COR-L47 (cell line): ENCODE measurements around the gene AGBL1.
"Not testable (repeated sequence)": the region's sequence is repeated elsewhere in the genome, so short reads cannot be mapped to it uniquely, and the experiment has no call there.

Experiments used
- DNase-seq: peaks from one replicate; lab custom pipeline; 2025; lab: John Stamatoyannopoulos, UW

AGBL1 gene

DNA sequence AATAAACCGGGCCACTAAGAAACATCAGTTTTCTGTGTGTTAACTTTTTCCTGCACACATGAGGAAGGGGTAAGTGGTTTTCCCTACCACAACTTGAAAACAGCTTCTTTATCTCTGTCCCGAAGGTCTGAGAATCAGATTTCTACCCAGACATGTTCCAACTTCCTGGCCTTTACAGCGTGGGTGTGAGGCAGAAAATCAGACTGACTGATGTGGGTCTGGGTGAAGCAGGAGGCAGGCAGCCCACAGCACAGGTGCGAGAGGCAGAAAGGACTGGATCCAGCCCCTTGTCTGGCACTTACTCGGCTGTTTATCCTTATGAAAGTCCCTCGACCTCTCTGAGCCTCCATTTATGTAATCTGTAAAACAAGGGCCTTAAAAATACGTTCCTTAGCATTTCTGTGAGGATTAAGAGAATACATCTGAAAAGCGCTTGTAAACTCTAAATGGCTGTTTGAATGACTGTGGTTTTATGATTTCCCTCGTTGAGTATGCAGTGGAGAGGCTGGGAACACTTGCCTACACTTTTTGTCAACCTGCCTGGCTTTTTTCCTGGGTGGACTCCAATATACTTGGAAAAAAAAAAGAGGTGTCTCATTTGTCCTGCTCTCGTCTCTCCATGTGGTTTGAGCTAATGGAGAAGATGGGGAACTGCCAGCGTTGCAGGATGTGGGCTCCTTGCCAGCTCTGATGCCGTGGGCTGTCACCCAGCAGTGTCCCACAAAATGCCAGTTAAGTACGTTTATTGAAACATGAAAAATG, 3.1 kb downstream of the AGBL1 start:
- DNase-seq = no peak

DNA sequence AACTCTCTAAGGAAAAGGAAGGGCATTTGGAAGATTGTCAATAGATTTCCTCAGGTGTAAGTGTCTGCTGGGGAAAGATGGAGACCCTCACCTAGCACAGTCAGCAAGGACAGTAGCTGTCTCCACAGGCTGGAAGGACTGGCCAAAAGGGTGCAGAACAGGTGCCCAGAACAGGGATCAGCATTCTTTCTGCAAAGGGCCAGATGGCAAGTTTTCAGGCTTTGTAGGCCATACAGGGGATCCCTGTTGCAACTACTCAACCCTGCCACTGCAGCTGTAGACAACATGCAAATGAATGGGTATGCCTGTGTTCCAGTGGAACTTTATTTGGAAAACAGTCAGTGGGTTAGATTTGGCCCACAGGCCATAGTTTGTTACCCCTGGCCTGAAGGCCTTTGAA, 8.1 kb downstream of the AGBL1 start:
- no peak for DNase-seq

DNA sequence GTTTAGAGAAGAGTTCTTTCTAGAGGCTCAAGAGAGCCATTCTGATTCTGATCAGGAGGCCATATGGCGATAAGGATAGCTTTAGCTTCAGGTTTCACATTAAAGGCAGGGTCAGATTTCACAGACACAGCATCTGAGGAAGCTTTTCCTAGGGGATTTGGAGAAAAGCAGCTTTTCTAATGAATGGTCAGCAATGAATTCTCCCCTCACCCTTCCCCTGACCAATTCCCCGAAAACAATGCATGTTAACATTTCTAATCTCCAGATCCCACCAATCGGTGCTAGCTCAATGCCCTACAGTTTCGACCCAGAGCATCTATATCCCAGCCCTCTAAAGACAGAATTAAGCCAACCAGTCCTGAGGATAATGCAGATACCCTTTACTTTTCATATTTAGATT, 9.8 kb downstream of the AGBL1 start:
- no peak for DNase-seq

DNA sequence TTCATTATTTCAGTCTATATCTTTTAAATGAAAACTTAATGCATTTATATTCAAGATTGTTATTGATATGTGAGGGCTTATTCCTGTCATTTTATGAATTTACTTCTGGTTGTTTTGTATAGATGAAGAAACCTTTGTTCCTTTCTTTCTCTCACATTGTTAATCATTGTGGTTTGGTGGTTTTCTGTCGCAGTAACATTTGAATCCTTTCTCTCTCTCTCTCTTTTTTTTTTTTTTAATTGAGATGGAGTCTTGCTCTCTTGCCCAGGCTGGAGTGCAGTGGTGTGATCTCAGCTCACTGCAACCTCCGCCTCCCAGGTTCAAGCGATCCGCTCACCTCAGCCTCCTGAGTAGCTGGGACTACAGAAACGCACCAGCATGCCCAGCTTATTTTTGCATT, 22.1 kb downstream of the AGBL1 start:
- DNase-seq = no peak

DNA sequence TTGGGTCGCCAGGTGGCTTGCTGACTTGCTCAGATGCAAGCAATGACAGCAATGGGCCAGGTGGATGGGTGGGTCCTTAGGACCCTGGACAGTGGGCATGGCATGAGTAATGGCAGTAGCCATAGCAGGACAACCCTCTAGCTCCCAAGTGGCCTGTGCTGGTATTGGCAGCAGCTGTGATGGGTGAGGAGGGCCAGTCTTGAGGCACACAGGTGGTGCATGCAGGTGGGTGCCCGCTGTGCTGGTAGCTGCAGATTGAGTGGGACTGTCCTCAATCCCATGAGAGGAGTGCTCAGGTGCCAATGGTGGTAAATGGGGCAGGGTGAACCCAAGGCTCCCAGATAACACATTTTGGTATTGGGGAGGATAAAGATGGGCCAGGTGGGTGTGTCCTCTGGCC, 24.2 kb downstream of the AGBL1 start:
- no peak for DNase-seq

DNA sequence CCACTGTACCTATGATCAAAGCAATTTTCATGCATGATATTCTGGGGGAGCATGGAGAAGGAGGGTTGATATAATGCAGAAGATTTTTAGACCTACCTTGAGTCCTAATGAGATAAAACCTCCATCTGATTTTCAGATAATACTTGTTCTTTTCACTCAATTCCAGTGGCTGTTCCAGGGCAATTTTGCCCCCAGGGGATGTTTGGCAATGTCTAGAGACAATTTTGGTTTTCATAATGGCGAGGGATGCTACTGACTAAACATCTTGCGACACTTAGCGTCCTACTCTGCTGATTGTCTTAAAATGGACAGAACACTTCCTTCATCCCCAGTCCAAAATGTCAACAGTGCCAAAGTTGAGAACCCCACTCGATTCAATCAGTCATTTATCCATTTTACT, 26.6 kb downstream of the AGBL1 start:
- DNase-seq = no peak

DNA sequence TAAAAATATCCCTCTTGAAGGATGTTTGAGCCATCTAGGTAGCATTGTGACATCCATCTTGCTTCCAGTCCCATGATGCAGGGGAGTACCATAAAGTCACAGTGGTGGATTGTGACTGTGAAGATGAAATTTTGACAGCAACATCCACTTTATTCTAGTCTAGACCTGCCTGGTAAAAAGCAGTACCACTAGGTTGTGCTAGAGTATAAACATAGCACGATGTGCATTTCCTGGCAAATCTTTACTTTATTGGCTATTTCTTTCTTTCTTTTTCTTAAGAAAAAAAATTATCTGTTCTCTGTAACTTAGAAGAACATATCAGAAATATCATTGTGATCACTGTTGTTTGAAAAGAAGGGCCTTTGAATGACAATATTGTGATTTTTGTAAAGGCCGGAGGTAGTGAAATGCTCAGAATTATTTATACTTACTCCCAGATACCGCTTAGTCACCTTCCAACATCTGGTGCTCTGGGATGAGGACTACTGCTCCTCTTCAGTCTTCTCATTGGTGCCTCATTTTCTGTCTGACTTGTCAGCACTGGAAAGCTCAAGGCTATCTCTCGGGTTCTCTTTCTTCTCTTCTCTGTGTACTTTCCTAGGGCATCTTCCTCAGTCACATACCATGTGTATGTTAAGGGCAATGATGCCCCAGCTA, 35.6 kb downstream of the AGBL1 start:
- DNase-seq = no peak

DNA sequence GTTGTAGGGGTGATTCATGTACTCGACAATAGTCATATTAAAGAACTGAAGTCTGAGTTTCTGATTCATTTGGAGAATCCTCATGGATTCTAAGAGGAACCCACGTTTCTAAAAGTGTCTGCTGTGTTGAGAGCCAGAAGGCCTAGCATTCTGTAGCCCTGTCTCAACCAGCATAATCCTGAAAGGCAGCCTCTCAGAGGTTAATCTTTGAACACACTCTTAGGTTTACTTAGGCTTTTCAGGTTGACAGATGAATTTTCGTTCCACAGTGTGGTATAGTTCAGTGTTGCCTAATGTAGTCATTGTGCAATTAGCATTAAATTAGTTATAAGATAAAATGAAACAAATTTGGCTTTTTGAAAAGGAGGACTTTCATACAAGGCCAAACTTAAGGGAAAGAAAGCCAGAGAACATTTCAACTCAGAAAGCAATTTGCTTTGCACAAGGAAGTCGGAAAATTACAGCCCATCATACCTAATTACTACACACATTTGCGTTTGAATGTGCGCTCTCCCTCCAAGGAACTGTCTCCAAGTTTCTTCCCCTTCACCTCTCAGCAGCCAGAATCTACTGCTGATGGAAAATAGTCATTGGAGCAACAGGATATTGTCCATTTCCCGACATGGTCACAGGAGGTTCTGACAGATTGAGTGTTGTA, 42.0 kb downstream of the AGBL1 start:
- DNase-seq = no peak

DNA sequence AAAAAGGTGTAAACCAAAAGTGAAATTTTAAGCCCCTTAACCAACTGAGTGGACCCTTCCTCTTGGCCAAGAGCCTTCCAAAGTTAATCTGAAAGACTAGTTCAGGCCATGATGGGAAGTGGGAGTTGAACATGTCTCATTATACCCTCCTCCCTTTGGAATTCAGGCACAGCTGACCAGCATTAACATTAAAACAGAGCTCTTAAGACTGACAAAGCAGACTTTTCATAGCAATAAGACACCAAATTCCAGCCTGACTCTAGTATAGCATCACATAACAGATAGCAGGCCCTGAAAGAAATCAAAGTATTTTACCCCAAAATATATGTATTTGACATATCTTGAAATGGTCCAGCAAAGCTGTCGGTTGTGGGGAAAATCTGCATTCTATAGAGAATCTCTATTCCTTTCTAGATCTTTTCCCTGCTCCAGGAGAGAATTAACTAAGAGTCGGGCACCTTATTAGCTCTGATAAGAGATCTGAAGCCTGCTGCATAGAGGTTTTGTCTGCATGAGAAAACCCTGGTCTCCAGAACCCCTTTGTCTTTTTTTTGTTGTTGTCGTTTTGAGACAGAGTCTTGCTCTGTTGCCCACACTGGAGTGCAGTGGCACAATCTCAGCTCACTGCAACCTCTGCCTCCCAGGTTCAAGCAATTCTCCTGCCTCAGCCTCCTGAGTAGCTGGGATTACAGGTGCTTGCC, 43.2 kb downstream of the AGBL1 start:
- DNase-seq = not testable (repeated sequence)

DNA sequence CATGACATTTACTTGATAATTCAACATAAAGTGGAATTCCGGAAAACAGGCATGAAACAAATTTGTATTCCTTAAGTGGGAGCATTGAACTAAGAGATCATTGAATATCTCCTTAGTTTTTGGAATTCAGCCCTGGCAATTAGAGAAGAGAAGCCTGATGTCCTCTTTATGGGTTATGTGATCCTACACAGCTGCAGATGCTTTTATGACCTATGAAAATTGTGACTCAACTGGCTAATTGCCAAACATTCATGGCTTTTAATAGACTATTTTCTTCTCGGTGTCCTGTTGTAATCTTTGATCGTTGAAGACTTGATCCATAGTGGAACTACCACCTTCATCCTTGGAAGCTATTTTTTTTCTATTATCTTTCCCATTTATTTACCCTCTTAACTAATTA, 46.1 kb downstream of the AGBL1 start:
- DNase-seq = no peak

DNA sequence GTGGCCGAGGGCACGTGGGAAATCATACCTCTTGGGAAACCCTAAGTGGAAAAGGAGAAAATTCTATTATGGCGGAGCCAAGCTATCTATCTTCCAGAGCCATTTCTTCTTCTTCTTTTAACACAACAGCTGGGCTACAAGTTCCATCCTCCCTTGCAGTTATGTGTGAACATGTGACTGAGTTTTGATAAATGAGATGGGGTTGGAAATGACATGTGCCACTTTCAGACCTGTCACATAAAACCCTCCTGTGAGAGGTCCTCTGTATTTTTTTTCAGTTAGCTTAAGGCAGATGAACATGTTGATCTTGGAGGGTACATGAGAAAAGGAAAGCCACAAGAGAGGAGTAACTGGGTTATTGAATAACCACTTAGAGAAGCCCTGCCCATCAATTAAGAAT, 47.9 kb downstream of the AGBL1 start:
- DNase-seq = no peak

DNA sequence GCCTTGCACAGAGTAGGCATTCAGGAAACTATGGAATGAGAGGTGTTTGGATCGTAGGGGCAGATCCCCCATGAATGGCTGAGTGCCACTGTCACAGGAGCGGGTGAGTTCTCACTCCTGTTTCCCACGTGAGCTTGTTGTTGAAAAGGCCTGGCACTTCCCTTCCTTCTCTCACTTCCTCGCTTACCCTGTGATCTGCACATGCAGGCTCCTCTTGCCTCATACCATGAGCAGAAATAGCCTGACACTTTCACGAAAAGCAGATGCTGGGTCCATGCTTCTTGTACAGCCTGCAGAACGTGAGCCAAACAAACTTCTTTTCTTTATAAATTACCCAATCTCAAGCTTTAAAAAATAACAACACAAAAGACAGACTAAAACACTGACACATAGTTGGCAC, 55.4 kb downstream of the AGBL1 start:
- DNase-seq = no peak

DNA sequence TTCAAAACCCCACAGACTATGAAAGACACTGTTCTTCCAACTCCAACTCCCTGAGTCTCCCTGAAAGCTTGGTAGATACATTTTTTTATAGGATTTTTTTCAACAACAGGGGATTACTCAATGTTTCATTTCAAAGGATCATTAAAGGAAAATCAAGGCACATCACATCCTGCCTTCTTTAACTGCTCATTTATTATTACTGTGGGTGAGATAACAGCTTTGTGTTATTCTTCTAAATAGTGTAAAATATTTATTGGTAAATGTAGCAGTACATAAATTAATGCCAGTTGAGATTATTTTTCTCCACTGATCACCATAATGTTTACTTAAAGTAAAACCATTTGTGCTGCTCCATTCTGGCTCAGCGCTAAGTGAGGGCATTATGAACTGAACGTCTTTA, 57.2 kb downstream of the AGBL1 start:
- DNase-seq = no peak

DNA sequence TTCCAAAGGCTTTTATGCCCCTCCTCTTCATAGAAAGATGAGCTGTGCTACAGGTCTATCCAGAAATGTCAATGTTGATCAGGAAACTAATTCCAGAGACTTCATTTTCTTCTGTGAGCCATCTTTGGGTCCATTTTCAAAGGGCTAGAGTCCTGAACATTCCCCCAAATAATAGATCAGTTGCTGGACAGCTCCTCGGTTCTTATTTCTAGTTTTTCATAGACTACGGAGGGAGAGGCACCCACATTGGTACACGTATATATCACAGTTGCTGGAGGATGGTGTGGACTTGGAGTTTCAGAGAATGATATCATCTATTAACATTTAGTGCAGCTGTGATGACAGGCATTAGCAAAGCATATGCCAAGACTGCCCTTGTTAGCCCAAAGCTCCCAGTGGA, 59.1 kb downstream of the AGBL1 start:
- no peak for DNase-seq

DNA sequence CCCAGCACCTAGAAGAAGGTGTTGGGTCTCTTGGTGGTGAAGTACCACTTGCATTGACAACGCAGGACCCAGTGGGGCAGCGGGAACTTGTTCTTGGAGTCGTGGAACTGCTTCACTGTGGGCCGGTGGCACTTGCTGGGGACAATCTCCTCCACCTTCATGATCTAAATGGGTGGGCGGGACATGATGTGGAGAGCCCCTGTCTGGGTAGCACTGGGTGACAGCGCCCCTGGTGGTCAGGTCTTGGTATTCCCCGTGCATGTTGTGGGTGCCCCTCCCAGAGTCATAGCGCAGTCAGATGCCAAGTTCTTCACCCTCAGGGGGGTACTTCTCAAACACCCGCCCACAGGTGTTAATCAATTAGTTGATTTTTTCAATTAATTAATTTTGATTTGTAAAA, 60.2 kb downstream of the AGBL1 start:
- no peak for DNase-seq

DNA sequence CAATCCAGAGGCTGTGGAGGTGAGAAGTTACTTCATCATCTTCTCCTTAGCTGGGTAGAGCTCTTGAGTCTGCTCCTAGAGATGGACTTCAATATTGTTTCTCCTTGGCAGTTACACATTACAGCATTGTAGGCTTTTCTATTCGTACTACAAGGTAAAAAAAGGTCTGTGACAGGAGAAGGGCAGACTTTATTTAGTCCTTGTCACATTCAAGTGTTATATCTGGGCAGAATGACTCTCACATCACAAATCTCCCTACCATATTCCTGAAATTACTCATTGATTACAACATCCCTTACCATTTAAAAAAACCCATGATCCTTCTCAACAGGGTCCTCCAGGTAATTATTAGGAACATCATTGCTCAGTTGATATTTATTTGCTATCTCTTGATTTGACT, 75.0 kb downstream of the AGBL1 start:
- DNase-seq = no peak

DNA sequence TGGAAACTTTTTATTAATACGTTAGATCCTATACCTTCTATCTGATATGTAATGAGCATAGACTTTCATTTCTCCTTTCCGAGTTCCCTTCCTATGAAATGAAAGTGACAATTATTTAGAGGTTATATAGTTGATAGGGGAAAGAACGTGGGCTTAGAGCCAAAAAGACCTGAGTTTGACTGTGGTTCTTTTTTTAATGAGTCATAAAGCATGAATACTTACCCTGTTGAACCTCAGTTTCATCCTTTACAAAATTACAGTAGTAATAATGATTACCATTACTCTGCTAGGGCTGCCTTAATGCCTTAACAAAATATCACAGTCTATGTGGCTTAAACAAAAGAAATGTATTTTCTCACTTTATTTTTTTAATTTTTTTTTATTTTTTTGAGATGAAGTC, 75.9 kb downstream of the AGBL1 start:
- DNase-seq = no peak

DNA sequence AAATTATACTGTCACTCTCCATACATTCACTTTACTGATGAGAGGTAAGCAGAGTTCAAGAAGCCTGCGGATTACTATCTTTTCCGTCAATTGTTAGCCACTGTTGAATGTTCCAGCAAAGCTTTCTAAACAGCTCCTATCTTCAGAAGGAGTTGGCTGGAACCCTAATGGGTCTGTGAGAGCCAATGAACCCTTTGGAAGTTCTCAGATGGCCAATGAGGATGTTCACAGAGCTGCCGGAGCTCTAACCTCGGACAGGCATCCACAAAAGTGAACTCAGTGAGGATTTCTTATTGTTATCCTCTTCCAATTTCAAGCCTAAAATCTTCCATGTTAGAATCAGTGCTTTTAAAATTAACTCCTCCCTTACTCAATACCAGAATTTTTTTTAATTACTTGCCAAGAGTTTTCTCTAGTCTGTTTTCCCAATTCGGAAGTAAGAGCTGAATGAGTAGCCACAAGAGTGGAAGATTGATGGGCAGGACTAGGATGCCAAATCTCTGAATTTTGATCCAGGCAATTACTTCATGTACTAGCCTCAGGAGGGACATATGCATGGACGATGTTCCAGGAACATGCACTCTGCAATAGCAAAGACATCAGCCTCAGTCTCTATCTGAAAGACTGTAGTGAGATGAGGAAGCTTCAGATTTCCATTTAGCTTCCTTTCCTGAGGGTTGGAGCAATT, 78.1 kb downstream of the AGBL1 start:
- DNase-seq = no peak

DNA sequence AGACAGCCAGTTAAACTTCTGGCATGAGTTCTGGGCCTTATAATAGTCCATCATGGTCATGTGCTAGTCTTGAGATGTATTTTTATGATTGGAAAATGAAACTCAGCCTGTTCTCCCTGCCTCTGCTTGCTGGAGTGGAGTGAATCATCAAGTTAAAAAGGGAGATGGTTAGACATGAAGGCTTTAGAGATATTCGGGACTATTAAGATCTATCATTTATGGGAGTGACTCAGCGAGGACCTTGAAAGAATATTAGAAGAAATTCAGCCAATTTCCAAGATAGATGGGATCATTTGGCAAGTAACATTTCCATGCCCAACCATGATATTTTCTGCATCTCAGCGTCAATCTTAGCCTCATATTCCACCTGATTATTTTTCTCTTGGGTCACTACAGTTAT, 79.8 kb downstream of the AGBL1 start:
- DNase-seq = no peak

DNA sequence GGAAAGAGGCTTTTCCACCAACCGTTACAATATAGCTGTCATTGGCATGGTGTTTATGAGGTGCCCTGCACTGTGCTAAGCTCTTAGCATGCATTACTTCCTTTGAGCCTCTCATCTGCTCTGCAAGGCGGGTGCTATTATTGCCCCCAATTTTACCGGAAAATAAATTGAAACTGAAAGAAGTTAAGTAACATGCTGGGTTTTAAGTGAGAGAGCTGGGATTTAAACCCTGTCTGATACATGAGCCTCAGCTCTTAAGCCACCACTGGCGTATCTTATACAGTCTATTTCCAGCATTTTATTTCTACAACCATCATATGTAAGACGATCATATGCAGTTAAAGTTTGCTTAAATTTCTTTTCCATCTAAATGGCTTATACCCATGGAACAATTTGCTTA, 81.6 kb downstream of the AGBL1 start:
- no peak for DNase-seq

DNA sequence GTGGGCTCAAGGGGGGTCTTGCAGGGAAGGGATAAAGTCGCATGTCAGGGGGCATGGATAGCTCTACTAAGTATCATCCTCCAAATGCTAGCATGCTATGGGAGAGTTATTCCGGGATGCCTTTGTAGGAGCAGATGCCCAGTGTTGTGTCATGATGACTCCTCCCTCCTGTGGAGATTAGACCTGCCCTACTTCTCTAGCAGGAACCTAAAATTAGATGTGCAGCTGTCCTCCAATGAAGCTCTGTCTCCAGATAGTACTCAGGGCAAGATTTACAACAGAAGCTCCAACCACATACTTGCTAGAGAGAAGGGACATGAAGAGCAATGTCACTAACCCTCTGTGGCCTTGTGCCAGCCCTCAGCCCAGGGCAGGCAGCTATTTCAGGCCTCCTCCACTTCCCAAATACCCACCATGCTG, 82.5 kb downstream of the AGBL1 start:
- no peak for DNase-seq

DNA sequence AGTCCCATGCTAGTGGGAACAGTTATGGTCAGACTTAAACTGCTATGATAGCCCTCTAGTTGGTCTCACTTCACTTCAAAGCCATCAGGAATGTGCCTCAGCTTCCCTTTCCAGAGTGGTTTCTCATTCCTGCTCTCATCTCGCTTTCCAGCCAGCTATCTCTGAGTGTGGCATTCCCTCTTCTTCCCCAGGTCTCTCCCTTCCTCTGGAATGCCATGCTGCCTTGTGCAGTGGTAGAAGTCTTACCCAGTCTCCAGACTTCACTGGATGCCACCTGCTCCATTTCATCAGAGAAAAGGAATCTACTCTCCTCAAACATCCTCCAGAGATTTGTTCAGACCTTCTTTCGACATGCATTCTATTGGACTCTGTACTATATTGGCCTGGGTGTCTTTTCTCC, 83.0 kb downstream of the AGBL1 start:
- no peak for DNase-seq
